HG03457 (cell line): ENCODE results near the gene ALOX12.
"Not testable (repeated sequence)": the region's sequence is repeated elsewhere in the genome, so short reads cannot be mapped to it uniquely, and the experiment has no call there.

Experiments
- ATAC-seq: cut with Tn5 transposase; IDR thresholded peaks from one replicate; pipeline ENCODE4 v1.9.1; 2021; ENCODE audit warnings: moderate number of reproducible peaks; ENCODE audit not compliant: unreplicated experiment

Gene ALOX12

GRCh38 chr17:6995500-6996255 is at the start of gene ALOX12:
TSS of gene ALOX12 (plus strand) at chr17:6996049. CDS start at chr17:6996118, 69 bp downstream.
- ATAC-seq: no peak

- ATAC-seq: no peak
Measured at GRCh38 chr17:6947745-6948144, 48.1 kb upstream of the ALOX12 start.

GRCh38 chr17:6948562-6948961 is 47.3 kb upstream of the ALOX12 start:
- no peak for ATAC-seq

DNA sequence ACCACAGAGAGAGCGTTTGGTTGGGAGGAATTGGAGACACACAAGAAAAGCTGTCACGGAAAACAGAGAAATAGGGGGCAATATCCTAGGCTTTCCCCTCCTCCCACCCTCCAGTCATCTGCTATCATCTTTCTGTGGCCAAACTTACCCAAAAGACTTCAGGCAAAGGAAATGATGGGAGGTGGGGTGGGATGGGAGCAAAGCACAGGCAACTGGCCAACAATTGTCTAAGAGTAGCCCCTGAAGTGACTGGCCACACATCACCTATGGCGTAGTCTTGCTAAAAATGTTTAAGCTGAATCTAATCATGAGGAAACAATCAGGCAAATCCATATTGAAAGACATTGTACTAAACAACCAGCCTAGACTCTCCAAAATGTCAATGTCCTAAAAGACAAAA is 46.9 kb upstream of the ALOX12 start:
- ATAC-seq: no peak

DNA sequence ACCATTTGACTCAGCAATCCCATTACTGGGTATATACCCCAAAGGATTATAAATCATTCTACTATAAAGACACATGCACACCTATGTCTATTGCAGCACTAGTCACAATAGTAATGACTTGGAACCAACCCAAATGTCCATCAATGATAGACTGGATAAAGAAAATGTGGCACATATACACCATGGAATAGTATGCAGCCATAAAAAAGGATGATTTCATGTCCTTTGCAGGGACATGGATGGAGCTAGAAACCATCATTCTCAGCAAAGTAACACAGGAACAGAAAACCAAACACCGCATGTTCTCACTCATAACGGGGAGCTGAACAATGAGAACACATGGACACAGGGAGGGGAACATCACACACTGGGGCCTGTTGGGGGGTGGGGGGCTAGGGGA is 44.9 kb upstream of the ALOX12 start:
- ATAC-seq: not testable (repeated sequence)

GRCh38 chr17:6953689-6954088 is 42.2 kb upstream of the ALOX12 start:
- no peak for ATAC-seq

- ATAC-seq: no peak
Measured at GRCh38 chr17:6959700-6960099, 36.1 kb upstream of the ALOX12 start.

- no peak for ATAC-seq
Measured at GRCh38 chr17:6969323-6969726, 26.5 kb upstream of the ALOX12 start.

DNA sequence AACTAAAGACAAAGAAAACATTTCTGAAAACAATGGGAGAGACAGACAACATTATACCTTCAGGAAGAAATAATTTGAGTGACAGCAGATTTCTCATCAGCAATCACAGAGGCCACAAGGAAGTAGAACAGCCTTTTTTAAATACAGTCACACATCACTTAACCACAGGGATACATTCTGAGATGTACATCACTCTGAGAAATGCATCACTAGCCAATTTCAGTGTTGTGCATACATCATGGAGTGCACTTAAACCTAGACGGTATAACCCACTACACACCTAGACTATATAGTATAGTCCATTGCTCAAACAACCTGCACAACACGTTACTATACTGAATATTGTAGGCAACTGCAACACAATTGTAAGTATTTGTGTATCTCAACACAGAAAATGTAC is 24.9 kb upstream of the ALOX12 start:
- no peak for ATAC-seq

GRCh38 chr17:6979440-6979839 is 16.4 kb upstream of the ALOX12 start:
- not testable (repeated sequence) for ATAC-seq

GRCh38 chr17:6981426-6981825 is 14.4 kb upstream of the ALOX12 start:
- ATAC-seq: no peak

DNA sequence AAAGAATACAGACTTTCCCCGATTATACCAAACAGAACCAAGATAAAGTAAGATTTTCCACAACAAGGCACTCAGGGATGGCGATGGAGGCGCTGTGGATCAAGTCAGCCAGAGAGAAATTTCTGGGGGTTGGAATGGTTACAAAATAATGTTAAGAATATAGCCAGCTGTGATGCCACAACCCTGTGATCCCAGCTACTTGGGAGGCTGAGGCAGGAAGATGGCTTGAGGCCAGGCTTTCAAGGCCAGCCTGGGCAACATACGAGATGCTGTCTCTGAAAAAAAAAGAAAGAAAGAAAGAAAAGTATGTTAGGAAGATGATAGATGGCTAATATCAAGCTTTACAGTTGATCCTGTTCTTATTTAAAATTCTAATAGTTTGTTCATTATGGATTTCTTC is 10.6 kb upstream of the ALOX12 start:
- no peak for ATAC-seq

DNA sequence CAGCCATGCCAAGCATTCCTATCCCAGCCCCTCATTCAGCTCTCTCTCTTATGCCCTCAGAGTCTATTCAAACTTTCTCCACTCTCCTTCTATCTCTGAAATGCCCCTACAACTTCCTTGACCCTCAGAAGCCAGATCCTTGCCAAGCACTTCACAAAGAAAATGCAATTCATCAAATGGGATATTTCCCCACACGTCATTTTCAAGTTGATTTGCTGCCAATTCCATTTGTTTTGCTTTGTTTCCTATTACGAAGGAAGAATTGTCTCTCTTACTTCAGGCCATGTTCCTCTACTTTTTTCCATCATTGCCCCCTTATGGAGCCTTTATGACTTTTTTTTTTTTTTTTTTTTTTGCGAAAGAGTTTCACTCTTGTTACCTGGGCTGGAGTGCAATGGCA is 9.2 kb upstream of the ALOX12 start:
- no peak for ATAC-seq

- no peak for ATAC-seq
Measured at GRCh38 chr17:6989779-6990178, 6.1 kb upstream of the ALOX12 start.

DNA sequence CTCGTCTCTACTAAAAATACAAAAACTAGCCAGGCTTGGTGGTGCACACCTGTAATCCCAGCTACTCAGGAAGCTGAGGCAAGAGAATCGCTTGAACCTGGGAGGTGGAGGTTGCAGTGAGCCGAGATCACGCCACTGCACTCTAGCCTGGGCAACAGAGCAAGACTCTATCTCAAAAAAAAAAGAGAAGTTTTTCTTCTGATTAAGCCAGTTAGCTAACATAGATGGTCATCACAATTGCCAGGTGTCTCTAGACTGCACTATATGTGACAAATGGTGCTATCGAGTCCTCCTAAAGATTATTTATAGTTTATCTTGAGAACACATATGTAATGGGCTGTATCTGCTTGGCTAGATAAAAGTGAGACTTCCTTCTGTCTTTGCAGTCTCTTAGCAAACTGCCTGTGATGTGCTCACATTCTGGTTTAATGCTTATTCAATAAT is 2.2 kb upstream of the ALOX12 start:
- not testable (repeated sequence) for ATAC-seq

- ATAC-seq: no peak
Measured at GRCh38 chr17:6994118-6994598, 1.7 kb upstream of the ALOX12 start.

DNA sequence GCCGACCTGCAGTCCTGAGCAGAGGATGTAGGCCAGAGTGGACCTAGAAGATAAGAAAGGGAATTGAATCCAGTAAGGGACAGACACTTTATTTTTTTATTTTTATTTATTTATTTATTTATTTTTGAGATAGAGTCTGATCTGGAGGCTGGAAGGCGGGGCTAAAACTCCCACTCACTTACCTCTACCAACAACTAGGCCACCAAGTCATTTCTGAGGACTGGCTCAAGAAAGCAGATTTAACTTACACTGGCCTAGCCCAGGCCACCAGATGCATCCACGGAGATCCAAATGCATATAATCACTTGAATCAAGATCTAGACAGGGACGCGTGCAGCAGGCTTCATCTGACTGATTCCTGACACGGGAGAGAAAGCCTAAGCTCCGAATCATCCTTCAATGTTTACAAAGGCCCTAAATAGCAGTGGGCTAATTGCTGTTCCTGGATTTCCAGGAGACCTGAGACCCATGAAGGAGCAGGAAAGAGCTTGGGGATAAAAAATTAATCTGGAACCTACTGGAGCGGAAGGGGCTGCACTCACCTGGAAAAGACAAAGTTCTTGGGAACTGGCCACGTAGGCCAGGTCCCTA is 1.1 kb upstream of the ALOX12 start:
- ATAC-seq: no peak

- no peak for ATAC-seq
Measured at GRCh38 chr17:6996256-6997011, 585 bp downstream of the ALOX12 start.

DNA sequence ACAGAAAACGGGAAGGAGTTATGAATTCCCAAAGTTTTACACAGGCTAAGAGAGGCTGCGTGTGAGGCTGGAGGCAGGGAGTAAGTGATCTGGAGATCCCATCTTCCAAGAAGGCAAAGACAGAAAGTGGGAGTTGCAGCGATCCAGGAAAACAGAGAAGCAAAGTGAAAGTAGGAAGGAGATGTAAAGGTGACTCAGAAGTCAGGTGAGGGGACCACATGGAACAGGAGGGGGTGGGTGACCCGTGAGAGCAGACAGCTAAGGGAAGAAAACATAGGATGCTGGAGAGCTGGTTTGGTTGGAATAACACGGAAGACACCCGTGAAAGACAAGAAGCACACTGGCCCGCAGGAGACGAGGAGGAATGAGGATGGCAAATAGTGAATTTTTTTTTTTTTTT is 1.3 kb downstream of the ALOX12 start:
- no peak for ATAC-seq

GRCh38 chr17:6998855-6999508 is 3.1 kb downstream of the ALOX12 start:
- no peak for ATAC-seq

- ATAC-seq: no peak
Measured at GRCh38 chr17:7001318-7001961, 5.6 kb downstream of the ALOX12 start.
